Non-pigmented ciliary epithelial cell (primary cell): ENCODE data around the gene UBE2C.
"Not testable (repeated sequence)": the region's sequence is repeated elsewhere in the genome, so short reads cannot be mapped to it uniquely, and the experiment has no call there.

Source experiments
- DNase-seq: peaks from one replicate; pipeline ENCODE4 v3.0.0-alpha.2; 2010; ENCODE audit warnings: low read depth

Gene UBE2C

GRCh38 chr20:45812157-45813005, at the start of gene UBE2C:
TSS of gene UBE2C (plus strand) at chr20:45812644. CDS start at chr20:45812696, 52 bp downstream.
- peak; percentile 99 for DNase-seq

GRCh38 chr20:45764618-45765282, 47.7 kb upstream of the UBE2C start:
- not testable (repeated sequence) for DNase-seq

GRCh38 chr20:45765307-45765875, 47.1 kb upstream of the UBE2C start:
- DNase-seq = no peak

GRCh38 chr20:45765980-45766379, 46.5 kb upstream of the UBE2C start:
- DNase-seq = no peak

DNA sequence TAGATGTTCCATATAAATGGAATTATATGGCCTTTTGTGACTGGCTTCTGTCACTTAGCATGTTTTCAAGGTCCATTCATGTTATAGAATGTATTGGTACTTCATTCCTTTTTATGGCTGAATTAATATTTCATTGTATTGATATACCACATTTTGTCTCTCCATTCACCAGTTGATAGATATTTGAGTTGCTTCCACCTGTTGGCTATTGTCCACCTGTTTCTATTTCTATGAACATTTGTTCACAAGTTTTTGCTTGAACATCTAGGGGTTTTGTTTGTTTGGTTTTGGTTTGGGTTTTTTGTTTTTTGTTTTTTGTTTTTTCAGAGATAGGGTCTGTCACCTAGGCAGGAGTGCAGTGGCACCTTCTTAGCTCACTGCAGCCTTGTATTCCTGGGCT, 44.0 kb upstream of the UBE2C start:
- no peak for DNase-seq

DNA sequence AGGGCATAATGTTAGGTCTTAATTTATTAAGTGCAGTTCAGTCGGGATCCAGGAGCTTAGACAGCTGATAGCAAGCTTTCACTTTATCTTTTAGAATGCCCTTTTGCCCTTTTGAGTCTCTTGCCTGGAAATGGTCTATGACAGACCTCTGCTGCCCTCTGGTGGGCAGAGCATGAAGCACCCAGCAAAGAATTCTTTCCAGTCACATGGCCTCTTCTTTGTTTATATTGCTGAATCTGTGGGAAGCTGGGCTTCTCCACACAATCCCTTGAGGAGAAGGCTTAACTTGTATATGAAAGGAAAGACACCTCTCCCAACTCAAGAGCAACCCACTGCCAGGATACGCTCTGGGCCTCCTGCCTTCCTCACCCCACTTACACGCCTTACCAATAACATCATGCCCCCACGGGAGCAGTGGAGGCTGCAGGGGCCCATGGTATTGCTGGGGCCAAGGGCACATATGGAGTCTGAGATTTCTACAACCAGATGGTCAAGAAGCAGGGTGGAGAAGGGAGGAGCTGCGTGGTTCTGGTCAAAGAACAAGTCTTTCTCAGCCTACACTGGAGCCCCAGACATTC, 41.2 kb upstream of the UBE2C start:
- DNase-seq = peak; percentile 42

- no peak for DNase-seq
These were observed 39.8 kb upstream of the UBE2C start for GRCh38 chr20:45772693-45773092.

GRCh38 chr20:45774945-45775344, 37.5 kb upstream of the UBE2C start:
- DNase-seq = no peak

DNA sequence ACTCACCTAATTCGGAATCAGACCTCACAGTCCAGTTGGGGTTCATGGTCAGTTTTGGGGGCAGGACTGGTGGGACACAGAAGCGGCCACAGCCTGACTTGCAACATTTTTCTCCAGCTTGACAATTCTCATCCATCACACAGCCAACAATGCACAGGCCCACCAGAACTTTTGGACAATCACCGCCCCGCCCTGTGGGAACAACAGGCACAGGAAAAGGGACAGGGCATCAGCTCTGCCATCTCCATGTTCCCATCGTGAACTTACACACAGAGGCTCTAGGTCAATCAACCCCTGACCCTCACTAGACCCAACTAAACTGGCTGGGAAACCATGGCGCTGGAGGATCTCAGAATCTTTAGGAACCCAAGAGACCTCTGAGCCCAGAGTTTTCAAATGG, 37.0 kb upstream of the UBE2C start:
- DNase-seq = no peak

- no peak for DNase-seq
These were observed 35.5 kb upstream of the UBE2C start for GRCh38 chr20:45776931-45777330.

- DNase-seq = peak; percentile 97
These were observed 33.2 kb upstream of the UBE2C start for GRCh38 chr20:45779011-45779915.

- no peak for DNase-seq
These were observed 32.3 kb upstream of the UBE2C start for GRCh38 chr20:45780159-45780558.

- DNase-seq = peak; percentile 70
These were observed 31.0 kb upstream of the UBE2C start for GRCh38 chr20:45781391-45781931.

GRCh38 chr20:45782890-45783289, 29.6 kb upstream of the UBE2C start:
- no peak for DNase-seq

GRCh38 chr20:45783656-45784294, 28.7 kb upstream of the UBE2C start:
- no peak for DNase-seq

- no peak for DNase-seq
These were observed 24.1 kb upstream of the UBE2C start for GRCh38 chr20:45788351-45788750.

GRCh38 chr20:45792317-45793118, 19.9 kb upstream of the UBE2C start:
- no peak for DNase-seq

DNA sequence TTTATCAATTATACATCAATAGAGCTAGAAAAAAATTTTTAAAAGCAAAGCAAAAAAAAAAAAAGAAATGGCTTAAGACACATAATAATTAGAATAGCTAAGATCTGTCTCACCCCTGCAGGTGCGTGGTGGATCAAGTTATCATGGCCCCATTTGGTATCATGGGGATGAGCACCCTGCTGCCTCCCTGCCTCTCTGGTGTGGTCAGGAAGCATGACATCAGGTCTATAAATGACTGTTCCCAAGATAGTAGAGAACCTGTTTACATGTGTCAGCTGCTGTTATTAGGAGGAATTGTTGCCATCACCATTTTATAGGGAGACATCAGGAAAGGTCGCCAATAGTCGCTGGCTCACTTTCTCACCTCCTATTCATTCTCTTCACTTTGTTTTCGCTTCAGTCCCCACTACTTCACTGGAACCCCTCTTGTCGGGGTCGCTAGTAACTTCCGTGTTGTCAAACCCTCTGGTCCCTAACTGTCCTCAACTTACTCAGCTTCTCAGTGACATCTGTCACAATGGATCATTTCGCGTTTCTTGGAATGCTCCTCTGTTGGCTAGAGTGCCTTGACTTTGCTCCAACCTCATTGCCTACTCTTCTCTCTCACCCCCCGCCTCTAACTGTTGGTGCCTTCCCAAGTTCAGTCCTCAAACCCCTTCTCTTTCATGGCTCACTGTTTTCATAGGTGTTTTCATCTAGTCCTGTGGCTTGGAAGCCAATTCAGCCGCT, 15.9 kb upstream of the UBE2C start:
- DNase-seq = no peak

DNA sequence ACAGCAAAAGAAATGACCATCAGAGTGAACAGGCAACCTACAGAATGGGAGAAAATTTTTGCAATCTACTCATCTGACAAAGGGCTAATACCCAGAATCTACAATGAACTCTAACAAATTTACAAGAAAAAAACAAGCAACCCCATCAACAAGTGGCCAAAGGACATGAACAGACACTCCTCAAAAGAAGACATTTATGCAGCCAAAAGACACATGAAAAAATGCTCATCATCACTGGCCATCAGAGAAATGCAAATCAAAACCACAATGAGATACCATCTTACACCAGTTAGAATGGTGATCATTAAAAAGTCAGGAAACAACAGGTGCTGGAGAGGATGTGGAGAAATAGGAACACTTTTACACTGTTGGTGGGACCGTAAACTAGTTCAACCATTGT, 14.9 kb upstream of the UBE2C start:
- not testable (repeated sequence) for DNase-seq
